ENCODE data around the gene RFC2. TPM values are rescaled to one million over a fixed set of nuclear protein-coding genes. Genes with fewer than 3 reads are reported as not detected.

Gene RFC2
- total and polyA plus RNA-seq, 2 donors (not counting 1 experiment from before 2014, with no cell fraction given) = 9.9 to 19.6 TPM

GRCh38 chr7:74299401-74299800 lies 45.2 kb upstream of the RFC2 start:
- no peak for DNase-seq (ENCODE audit: low read depth in 2 of 2)
- Histone ChIP-seq H3K27ac (ENCODE audit: insufficient read depth, low read length) (no peak overlapping the region), H3K4me2 (ENCODE audit: extremely low read depth, insufficient read depth, low read length) (no peak overlapping the region), H3K79me2 (ENCODE audit: control insufficient read depth, insufficient read depth, low read length) (peaks cover 58% of the 10 kb centered on the region), H3K9me3 (ENCODE audit: control insufficient read depth, insufficient read depth, low read depth, low read length) (no peaks in the 10 kb centered on the region), H4K20me1 (ENCODE audit: control insufficient read depth, extremely low read depth, insufficient read depth, low read length) (peaks cover 3% of the 10 kb centered on the region), H2AFZ (ENCODE audit: low read length) (no peak overlapping the region), H3K27me3 (ENCODE audit: control insufficient read depth, insufficient read depth, low read length) (no peaks in the 10 kb centered on the region), H3K4me1 (ENCODE audit: control insufficient read depth, extremely low read depth, insufficient read depth, low read length) (peaks cover 15% of the 10 kb centered on the region), H3K9ac (ENCODE audit: insufficient read depth, low read length) (no peak overlapping the region), H3K4me3 (replicated peaks in 1 of 4; ENCODE audit: control extremely low read depth in 1 of 4, insufficient read depth in 1 of 4, low read depth in 3 of 4, low read length in 4 of 4) (no peak overlapping the region), H3K36me3 (ENCODE audit: control insufficient read depth, insufficient read depth, low read length) (no peaks in the 10 kb centered on the region)
- no peak for TF ChIP-seq CTCF (conservative IDR thresholded peaks at IDR 0.05 in 1 of 2, IDR thresholded peaks at IDR 0.05 in 1 of 2; ENCODE audit: low read depth in 1 of 2, low read length in 2 of 2)
- TF ChIP-seq EZH2 (IDR thresholded peaks at IDR 0.05; ENCODE audit: low read length, missing control alignments) = no peak

- Histone ChIP-seq H3K36me3 (ENCODE audit: control insufficient read depth, insufficient read depth, low read length) (no peaks in the 10 kb centered on the region), H3K27ac (ENCODE audit: insufficient read depth, low read length) (no peak overlapping the region), H3K27me3 (ENCODE audit: control insufficient read depth, insufficient read depth, low read length) (no peaks in the 10 kb centered on the region), H3K4me2 (ENCODE audit: extremely low read depth, insufficient read depth, low read length) (no peak overlapping the region), H2AFZ (ENCODE audit: low read length) (no peak overlapping the region), H3K9me3 (ENCODE audit: control insufficient read depth, insufficient read depth, low read depth, low read length) (no peaks in the 10 kb centered on the region), H3K4me3 (replicated peaks in 1 of 4; ENCODE audit: control extremely low read depth in 1 of 4, insufficient read depth in 1 of 4, low read depth in 3 of 4, low read length in 4 of 4) (no peak overlapping the region), H3K9ac (ENCODE audit: insufficient read depth, low read length) (no peak overlapping the region), H3K79me2 (ENCODE audit: control insufficient read depth, insufficient read depth, low read length) (peaks cover 66% of the 10 kb centered on the region), H3K4me1 (ENCODE audit: control insufficient read depth, extremely low read depth, insufficient read depth, low read length) (peaks cover 16% of the 10 kb centered on the region), H4K20me1 (ENCODE audit: control insufficient read depth, extremely low read depth, insufficient read depth, low read length) (peaks cover 3% of the 10 kb centered on the region)
- no peak for DNase-seq (ENCODE audit: low read depth in 2 of 2)
- no peak for TF ChIP-seq EZH2 (IDR thresholded peaks at IDR 0.05; ENCODE audit: low read length, missing control alignments)
- no peak for TF ChIP-seq CTCF (conservative IDR thresholded peaks at IDR 0.05 in 1 of 2, IDR thresholded peaks at IDR 0.05 in 1 of 2; ENCODE audit: low read depth in 1 of 2, low read length in 2 of 2)
These were observed 43.5 kb upstream of the RFC2 start for GRCh38 chr7:74297516-74298233.

GRCh38 chr7:74294191-74294998 lies 40.2 kb upstream of the RFC2 start:
- Histone ChIP-seq H3K9me3 (ENCODE audit: control insufficient read depth, insufficient read depth, low read depth, low read length) (no peaks in the 10 kb centered on the region), H3K4me1 (ENCODE audit: control insufficient read depth, extremely low read depth, insufficient read depth, low read length) (peaks cover 18% of the 10 kb centered on the region), H3K79me2 (ENCODE audit: control insufficient read depth, insufficient read depth, low read length) (peaks cover 83% of the 10 kb centered on the region), H3K4me2 (ENCODE audit: extremely low read depth, insufficient read depth, low read length) (peak overlapping the region; percentile 82), H3K27ac (ENCODE audit: insufficient read depth, low read length) (peak overlapping the region; percentile 59), H2AFZ (ENCODE audit: low read length) (no peak overlapping the region), H3K36me3 (ENCODE audit: control insufficient read depth, insufficient read depth, low read length) (no peaks in the 10 kb centered on the region), H3K9ac (ENCODE audit: insufficient read depth, low read length) (peak overlapping the region; percentile 16), H3K27me3 (ENCODE audit: control insufficient read depth, insufficient read depth, low read length) (no peaks in the 10 kb centered on the region), H4K20me1 (ENCODE audit: control insufficient read depth, extremely low read depth, insufficient read depth, low read length) (no peaks in the 10 kb centered on the region), H3K4me3 (replicated peaks in 1 of 4; ENCODE audit: control extremely low read depth in 1 of 4, insufficient read depth in 1 of 4, low read depth in 3 of 4, low read length in 4 of 4) (peak overlapping the region in 3 of 4 experiments; percentile 13 to 26 (median 23))
- TF ChIP-seq CTCF (conservative IDR thresholded peaks at IDR 0.05 in 1 of 2, IDR thresholded peaks at IDR 0.05 in 1 of 2; ENCODE audit: low read depth in 1 of 2, low read length in 2 of 2) (no peak), EZH2 (IDR thresholded peaks at IDR 0.05; ENCODE audit: low read length, missing control alignments) (no peak)
- DNase-seq (ENCODE audit: low read depth in 2 of 2) = peak; percentile 17 to 47
